ENCODE measurements around the gene TRAPPC2L.
"Not testable (repeated sequence)": the region's sequence is repeated elsewhere in the genome, so short reads cannot be mapped to it uniquely, and the experiment has no call there.

TRAPPC2L gene

DNA sequence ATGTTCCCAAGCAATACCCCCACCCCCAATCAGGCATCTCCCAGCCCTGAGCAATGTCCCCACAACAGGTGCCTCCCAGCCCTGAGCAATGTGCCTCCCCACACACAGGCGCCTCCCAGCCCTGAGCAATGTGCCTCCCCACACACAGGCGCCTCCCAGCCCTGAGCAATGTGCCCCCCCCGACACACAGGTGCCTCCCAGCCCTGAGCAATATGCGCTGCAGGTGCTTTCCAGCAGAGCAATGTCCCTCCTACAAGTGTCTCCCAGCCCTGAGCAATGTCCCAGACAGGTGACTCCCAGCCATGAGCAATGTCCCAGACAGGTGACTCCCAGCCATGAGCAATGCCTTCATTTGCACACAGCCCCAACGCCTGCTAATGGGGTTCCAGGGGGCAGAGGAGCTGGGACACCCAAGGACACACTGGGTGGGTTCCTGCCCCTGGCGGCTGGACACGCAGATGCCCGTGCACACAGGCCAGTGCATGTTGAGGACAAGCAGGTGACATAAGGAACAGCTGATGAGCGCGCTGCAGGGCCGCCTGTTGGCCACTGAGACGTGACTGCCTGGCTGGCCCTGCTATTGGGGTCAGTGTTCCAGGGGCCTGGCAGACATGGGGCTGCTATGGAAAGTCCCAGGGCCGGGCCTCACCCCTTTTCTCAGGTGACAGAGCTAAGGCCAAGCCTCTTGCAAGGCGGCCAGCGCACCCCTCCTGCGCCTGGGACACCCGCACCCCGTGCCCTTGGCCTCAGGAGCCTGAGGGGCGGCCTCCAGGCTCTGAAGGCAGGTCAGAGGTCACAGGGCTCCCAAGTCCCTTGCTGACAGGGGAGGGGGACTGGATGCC lies 36.4 kb downstream of the TRAPPC2L start:
- no peak for FAIRE-seq

GRCh38 chr16:88894266-88894665 lies 37.3 kb downstream of the TRAPPC2L start:
- FAIRE-seq: not testable (repeated sequence)

DNA sequence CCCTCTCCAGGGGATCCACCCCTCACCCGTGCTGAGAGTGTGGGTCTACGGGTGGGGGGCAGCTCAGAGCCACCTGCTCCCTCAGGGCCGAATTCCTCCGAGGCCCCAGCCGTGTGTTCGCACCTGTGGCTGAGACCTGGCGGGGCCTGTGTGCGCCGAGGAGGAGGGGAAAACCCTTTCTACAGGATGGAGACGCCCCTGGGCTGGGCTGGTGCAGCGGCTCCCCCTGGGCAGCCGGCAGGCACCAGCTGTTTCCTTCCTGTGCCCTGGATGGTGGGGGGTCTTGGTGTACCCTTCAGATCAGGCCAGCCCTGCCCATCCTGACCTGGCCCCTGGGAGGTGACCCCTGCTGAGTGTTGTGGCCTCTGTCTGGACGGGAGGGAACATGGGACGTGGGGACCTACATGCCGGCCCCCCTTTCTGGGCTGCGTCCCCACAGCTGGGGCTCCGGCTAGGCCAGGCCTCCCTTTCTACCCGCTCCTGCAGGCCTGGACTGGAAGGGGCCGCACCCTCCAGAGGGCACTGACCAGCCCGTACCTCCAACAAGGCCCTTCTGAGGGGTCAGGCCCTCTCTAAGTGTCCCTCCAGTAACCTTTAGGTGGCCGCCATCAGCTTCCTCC lies 37.9 kb downstream of the TRAPPC2L start:
- FAIRE-seq: no peak

DNA sequence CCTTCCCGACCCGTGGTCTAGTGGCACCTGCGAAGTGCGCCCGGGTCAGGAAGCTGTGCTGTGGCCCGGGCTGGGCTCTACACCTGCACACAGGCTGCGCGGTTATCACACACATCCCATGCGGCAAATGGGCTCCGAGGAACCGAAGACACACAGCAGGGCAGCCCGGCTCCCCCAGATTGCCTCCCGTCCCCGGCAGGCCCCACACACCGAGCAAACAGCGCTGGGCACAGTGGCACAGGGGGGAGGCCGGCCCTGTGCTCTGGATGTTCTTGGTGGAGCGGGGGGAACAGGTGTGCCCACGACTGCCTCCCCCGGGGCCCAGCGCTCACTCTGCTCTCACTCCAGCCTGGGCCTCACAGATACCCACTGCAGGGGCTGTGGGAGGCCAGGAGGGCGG lies 38.4 kb downstream of the TRAPPC2L start:
- FAIRE-seq: no peak

DNA sequence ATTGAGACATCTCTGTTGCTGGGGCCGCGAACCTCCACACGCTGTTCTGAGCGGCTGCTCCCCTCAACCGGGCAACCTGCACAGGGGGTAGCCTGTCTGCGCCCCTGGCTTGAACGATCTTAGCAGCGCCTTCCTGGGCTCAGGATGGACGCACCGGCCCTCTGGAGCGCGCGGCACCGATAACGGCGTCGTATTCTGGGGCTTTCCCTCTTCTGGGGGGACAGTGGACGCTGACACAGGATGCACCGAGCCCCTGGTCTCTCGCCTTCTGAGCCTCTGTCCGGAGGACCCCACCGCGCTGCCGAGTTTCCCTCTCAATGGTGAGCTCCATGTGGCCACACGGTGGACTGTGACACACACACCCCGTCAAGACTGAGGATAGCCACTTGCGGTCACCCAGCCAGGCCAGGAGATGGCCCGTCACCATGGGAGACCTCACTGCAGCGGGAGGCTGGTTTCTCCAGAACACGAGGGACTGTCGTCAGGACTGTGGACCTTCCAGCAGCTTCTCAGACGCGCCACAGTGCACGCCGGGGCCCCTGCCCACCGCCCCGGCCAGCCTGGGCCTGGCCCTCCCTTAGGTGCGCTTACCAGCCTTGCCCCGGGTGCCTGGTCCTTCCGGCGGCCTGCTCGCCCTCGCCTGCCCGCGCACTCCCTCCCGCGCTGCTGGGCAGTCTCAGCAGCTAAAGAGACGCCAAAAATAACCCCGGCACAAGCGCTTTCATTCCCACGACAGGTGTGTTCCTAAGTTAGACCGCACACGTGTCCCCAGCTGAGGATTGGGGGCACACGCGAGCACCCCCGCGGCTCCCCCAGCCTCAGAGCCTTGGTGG lies 39.5 kb downstream of the TRAPPC2L start:
- FAIRE-seq: no peak

DNA sequence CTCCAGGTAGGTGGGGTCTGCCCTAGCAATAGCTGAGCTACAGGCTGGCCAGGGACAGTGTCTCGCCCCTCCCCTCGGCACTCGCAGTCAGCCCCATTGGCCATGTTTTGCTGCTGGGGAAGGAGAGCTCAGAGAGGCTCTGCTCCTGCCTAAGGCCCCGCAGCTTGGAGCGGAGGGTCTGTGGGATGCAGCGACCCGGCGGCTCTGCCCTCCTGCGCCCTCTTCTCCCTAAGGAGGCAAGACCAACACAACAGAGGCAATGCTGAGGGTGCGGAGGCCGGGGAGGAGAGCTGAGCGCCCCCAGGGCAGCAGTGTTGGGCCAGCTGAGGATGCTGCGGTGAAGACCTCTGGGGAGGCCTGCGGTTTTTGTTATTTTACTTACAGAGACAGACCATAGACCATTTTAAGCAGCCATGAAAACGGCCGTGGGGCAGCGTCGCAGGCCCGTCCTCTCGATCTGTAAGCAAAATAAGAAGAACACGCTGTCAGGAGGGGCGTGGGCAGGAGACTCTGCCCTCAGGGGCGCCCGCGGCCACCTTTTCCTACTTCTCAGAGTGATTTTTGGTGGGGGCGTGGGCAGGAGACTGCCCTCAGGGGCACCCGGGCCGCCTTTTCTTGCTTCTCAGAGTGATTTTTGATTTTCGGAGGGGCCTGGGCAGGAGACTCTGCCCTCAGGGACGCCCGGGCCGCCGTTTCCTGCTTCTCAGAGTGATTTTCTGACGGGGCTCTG lies 40.9 kb downstream of the TRAPPC2L start:
- FAIRE-seq: no peak

DNA sequence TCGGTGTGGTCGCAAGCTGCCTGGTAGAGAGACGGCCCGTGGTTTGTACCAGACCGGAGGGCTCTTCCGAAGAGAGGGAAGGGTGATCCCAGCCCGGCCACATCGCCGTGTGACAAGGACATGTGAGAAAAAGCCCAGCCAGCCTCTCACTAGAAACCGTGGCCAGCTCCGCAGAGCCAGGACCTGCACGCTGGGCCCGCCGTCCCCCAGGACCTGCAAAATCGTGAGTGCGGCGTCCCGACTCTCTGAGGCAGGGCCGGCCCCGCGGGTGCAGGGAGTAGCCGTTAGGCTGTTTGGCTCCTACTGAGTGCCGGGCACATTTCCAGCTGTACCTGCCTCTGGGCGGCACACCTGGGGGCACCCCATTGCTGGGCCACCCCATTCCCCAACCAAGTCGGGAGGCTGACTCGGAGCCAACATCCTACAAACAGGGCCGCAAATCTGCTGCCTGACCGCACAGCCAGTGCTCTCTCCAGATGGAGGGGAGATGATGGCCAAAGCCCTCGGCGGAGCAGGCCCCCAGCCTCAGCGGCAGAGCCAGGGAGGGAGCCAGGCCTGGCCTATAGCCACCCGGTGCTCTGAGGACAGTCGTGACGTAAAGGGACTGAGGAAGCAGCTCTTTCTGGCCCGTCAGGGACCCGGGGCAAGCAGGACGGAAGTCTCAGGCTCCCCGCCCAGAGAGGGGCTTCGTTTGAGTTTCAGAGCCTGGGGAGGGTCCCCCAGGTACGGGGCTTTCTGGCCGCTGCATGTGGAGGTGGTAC lies 43.2 kb downstream of the TRAPPC2L start:
- no peak for FAIRE-seq

- no peak for FAIRE-seq
Measured at GRCh38 chr16:88900662-88901052, 43.7 kb downstream of the TRAPPC2L start.

- no peak for FAIRE-seq
Measured at GRCh38 chr16:88901718-88902337, 44.9 kb downstream of the TRAPPC2L start.

DNA sequence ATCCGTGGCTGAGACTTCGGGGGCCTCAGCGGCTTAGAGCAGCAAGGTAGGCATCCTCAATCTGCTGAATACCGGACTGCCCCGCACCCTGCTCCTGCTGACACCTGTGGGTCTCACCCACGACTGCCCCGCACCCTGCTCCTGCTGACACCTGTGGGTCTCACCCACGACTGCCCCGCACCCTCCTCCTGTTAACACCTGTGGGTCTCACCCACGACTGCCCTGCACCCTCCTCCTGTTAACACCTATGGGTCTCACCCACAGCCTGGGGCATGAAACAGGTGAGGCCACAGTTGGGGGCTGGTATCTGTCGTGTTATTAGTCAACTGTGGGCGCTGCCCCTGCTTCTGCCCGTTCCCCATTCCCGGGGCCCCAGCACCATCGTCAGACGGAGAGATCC lies 45.8 kb downstream of the TRAPPC2L start:
- FAIRE-seq: no peak

- no peak for FAIRE-seq
Measured at GRCh38 chr16:88903267-88903666, 46.3 kb downstream of the TRAPPC2L start.

- no peak for FAIRE-seq
Measured at GRCh38 chr16:88904676-88905365, 47.9 kb downstream of the TRAPPC2L start.

- no peak for FAIRE-seq
Measured at GRCh38 chr16:88905563-88905962, 48.6 kb downstream of the TRAPPC2L start.

DNA sequence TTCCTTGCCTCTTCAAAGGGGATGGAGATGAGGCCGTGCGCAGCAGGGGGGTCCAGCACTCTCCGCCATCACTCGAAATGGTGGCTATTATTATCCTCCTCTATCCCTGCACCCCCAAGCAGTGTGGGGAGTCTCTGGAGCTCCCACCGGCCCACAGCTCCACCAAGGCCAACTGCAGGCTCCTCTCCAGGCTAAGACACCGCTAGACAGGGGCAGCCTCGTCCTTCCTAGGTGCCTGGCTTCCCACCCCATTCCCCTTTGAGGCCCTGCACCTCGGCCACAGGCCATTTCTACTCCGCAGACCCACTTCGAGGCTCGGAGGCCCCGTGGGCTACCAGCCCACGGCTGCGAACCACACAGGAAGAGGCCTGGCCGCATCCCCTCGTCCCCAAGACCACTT lies 49.1 kb downstream of the TRAPPC2L start:
- FAIRE-seq: no peak

DNA sequence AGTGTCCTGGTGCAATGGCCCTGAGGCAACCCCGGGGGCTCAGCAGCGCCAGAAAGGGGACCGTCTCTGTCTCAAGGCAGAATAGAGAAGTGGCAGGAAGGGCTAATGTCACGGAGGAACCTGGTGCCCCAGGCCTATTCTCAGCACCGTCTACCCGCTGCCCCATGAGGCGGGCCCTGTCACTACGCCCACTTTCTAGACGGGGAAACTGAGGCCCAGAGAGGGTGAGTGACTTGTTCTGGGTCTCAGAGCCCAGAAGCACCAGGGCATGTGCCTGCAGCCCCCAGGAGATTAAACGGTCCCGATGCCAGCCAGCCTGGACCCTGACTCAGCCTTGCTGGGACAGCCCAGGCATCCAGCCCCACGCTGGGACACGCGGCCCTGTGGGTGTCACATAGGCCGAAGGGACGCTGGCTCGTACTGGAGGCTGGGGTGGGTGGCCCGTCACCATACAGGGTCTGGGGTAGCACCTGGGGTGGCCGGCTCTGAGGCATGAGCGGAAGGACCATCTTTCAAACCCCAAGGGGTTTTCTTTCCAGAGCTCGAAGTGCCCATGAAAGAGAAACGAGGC lies 49.7 kb downstream of the TRAPPC2L start:
- no peak for FAIRE-seq

DNA sequence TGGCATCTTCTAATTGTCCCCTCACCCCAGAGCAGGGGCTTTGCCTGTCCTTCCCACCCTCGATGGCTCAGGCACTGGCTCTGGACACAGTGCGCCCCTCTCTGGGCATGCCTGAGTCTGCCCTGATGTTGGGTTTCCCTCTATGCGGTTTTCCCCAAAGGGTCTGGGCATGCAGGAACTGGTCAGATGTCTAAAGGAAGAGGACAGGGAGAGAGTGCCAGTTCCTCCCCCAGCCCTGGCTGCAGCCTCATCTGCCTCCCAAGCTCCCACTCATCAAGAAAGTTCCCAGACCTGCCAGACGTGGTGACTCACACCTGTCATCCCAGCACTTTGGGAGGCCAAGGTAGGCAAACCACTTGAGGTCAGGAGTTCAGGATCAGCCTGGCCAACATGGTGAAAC lies 50.8 kb downstream of the TRAPPC2L start:
- FAIRE-seq: no peak

DNA sequence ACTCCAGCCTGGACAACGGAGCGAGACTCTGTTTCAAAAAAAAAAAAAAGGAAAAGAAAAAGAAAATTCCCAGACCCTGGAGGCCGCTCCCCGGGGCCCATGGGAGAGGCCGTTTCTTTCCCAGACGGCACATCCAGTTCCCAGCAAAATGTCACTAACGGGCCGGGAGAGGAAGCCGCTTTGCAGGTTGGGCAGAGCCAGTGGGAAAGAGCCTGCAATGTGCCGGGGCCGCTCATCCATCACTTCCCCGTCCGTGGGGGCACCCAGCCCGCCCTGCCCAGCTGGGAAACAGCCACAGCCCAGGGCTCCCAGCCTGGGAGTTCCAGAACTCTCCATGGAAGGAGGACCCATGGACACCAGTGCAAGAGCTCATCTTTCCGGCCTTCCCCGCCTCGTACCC lies 51.4 kb downstream of the TRAPPC2L start:
- no peak for FAIRE-seq

- FAIRE-seq: no peak
Measured at GRCh38 chr16:88909431-88910210, 52.7 kb downstream of the TRAPPC2L start.

DNA sequence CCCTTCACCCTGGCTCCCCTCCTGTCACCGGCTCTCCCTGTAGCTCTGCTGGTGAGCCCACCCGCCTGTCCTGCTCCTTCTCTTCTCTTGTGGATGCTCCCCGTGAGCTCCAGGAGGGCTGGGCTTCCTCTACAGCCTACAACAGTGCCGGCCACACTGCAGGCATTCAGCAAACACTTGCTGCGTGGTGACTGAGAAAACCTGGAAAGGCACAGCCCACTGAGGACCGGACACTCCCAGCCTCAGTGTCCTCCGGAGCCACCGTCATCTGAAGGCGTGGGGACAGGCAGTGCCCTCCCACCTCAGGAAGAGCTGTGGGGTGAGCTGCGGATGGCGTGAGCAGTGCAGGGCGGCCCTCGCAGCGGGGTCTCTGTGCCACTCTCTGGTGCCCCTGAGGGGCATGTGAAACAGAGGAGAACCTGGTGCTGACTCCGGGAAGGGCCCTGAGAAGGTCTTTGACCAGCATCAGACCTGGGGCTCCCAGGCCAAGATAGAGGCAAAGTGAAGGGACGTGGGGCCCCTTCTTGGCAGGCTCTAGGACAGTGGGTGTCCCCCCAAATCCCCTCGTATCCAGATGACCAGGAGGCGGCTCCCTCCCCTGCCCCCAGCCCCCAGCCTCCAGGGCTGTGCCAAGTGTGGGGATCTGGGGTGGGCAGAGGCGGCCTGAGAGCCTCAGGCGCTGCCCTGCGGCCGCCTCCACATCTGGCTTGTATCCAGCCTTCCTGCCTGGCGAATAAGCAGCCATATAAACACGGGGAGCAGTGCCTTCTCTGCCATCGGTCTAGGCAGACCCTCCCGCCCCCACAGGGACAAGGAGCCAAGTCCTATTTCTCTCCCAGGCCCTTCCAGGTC lies 53.6 kb downstream of the TRAPPC2L start:
- FAIRE-seq: no peak

All from endometrium (tissue), 2 donors.